Right lobe of liver (tissue), 6 donors: ENCODE data around the gene POLN. TPM values are rescaled to one million over a fixed set of nuclear protein-coding genes. Genes with fewer than 3 reads are reported as not detected.
A peak's percentile ranks its signal among the peaks of the same experiment; 100 is the strongest.

Source experiments
- ATAC-seq, 4 donors: fragments of 200-7000 bp; cut with Tn5 transposase; one replicate each; pipeline ENCODE4 v1.9.1; 2020; ENCODE audit warnings: mild to moderate bottlenecking in 4 of 4, moderate library complexity in 4 of 4
- DNase-seq, 3 donors: peaks; one replicate each; pipeline ENCODE4 v3.0.0-alpha.2; 2020
- H3K27ac ChIP-seq, 3 donors: fragments of 200-600 bp; one replicate each; pipeline ENCODE4 v1.8.0; 2022
- H3K27me3 ChIP-seq, 2 donors: fragments of 200-600 bp; one replicate each; pipeline ENCODE4 v1.8.0; 2022
- H3K36me3 ChIP-seq, 4 donors: fragments of 200-600 bp; sonication (generic) in 1 of 4; one replicate each; pipeline versions ENCODE4 v1.5.1 to v1.8.0; 2017 to 2022; ENCODE audit warnings: control low read depth in 1 of 4
- H3K4me1 ChIP-seq, 4 donors: fragments of 200-600 bp; sonication (generic) in 1 of 4; one replicate each; pipeline versions ENCODE4 v1.5.1 to v1.8.0; 2017 to 2022; ENCODE audit warnings: control low read depth in 1 of 4
- H3K4me3 ChIP-seq, 3 donors: fragments of 200-600 bp; one replicate each; pipeline ENCODE4 v1.8.0; 2022
- H3K9me3 ChIP-seq, 4 donors: fragments of 200-600 bp; sonication (generic) in 1 of 4; one replicate each; pipeline versions ENCODE4 v1.5.1 to v1.8.0; 2017 to 2022; ENCODE audit warnings: control low read depth in 1 of 4
- POLR2A ChIP-seq: fragments of 450-650 bp; IDR thresholded peaks from one replicate; pipeline ENCODE4 v1.6.1; 2017; ENCODE audit warnings: antibody characterized with exemption, mild to moderate bottlenecking
- WGBS: methylation state at CpG from one replicate; pipeline ENCODE4 v1.1.6; 2018; ENCODE audit warnings: low coverage, low lambda C conversion rate; ENCODE audit not compliant: insufficient coverage; ENCODE audit errors: missing lambda C conversion rate; 5-methylcytosine and 5-hydroxymethylcytosine counted together
- intact Hi-C, 2 donors: fragments of 100-400 bp; cut with DNase I; formaldehyde crosslinking; loops; one replicate each; pipeline versions ENCODE4 v1.11.2 to v1.14.1; 2022
- total RNA-seq, 6 experiments: library from RNA; depleted of rRNA in 2 of 6; stranded (reverse); fragments of >200 nt in 2 of 6; fragmentation: NEBNext Ultra II Directional in 3 of 6; extraction: Animal tissue kit (Norgen Biotek cat#: 25700) in 3 of 6; gene quantifications; one replicate each; pipeline versions ENCODE4 v1.1.0 to v1.2.4, GENCODE V29; 2016 to 2023
- TF ChIP-seq, protein P1 (sequence below), 4 donors: fragments of 200-600 bp in 3 of 4; fragments of 450-650 bp in 1 of 4; IDR thresholded peaks; one replicate each; pipeline versions ENCODE4 v1.5.1 to v1.8.0; 2016 to 2022; ENCODE audit warnings: antibody characterized with exemption in 4 of 4, mild to moderate bottlenecking in 2 of 4
- donor health status: DM: no; HTN: yes; CAD: no.
- donor health status: DM: no; HTN: no; CAD: no.
- donor health status: DM: no; HTN: no; CAD: no.
- donor health status: DM: no; HTN: yes; CAD: no.
- donor health status: DM: no; HTN: yes; CAD: no.

Gene POLN
- total RNA-seq, 6 experiments from 2014 or later = 0.87 to 2.5 (median 1.4) TPM

DNA sequence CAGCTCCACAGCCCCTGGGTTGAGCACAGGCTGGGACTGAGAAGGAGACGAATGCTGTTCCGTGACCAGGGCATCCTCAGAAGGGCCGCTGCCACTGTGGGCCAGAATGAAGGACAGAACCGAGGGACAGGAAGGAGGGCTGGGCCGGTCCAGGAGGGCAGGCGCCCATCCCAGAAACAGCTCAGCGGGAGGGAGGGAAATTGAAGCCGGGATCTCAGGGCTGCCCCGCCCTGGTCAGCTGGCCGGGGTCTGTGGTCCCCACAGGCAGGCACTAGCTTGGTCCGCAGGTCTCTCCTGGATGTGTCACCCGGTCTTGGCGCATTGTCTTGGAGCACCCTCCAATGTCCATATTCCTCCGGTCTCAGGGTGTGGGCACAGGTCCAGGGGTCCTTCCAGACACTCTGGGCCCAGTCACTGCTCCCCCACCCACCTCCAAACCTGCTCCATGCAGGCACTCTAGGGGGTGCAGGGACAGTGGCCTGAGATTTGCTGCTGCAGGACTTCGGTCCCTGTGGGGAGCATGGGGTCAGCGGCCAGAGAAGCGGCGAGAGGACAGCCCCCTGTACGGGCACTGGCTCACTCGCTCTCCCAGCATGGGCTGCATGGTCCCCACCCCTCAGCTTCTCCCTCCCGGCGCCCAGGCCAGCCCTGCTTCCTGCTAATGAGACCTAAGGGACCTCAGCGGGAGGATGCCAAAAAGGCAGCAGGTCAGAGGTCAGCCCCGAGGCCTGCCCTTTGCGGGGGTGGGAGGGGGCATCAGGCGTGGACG, 43.9 kb upstream of the POLN start:
- Histone ChIP-seq H3K4me1 (no peaks in the 10 kb centered on the region), H3K27me3 (no peaks in the 10 kb centered on the region), H3K36me3 (no peaks in the 10 kb centered on the region), H3K9me3 (no peaks in the 10 kb centered on the region), H3K27ac (no peak overlapping the region), H3K4me3 (no peak overlapping the region)
- DNase-seq (peak; percentile 16 to 44 (median 41)), ATAC-seq (no peak)
- 62% methylated on average over 6 of the region's 27 CpGs for WGBS
- intact Hi-C loops = no loop called here
- no peak for TF ChIP-seq POLR2A
- TF ChIP-seq, protein P1, sequence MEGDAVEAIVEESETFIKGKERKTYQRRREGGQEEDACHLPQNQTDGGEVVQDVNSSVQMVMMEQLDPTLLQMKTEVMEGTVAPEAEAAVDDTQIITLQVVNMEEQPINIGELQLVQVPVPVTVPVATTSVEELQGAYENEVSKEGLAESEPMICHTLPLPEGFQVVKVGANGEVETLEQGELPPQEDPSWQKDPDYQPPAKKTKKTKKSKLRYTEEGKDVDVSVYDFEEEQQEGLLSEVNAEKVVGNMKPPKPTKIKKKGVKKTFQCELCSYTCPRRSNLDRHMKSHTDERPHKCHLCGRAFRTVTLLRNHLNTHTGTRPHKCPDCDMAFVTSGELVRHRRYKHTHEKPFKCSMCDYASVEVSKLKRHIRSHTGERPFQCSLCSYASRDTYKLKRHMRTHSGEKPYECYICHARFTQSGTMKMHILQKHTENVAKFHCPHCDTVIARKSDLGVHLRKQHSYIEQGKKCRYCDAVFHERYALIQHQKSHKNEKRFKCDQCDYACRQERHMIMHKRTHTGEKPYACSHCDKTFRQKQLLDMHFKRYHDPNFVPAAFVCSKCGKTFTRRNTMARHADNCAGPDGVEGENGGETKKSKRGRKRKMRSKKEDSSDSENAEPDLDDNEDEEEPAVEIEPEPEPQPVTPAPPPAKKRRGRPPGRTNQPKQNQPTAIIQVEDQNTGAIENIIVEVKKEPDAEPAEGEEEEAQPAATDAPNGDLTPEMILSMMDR (IDR thresholded peaks at IDR 0.05) = no peak

DNA sequence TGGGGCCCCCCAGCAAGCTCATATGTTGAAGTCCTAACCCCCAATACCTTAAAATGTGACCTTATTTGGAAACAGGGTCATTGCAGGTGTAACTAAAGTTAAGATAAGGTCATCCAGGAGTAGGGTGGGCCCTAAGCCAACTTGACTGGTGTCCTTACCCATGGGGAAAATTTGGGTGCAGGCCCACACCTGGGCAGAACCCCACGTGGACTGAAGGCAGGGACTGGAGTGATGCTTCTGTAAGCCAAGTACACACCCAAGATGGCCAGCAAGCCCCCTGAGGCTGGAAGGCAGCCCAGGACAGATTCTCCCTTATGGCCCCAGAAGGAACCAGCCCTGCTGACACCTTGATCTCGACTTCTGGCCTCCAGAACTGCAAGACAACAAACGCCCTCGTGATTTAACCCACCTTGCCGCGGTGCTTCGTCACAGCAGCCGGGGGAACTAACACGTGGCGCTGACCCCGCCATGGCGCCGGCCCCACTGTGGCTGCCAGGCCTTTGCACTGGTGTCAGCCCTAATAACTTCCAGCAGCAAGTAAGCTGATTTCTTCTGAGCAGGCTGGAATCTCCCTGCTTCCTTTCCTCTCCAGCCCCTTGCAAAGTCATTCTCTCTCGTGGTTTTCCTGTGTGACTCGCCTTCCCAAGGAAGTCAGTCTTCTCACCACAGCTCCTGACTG, 43.2 kb upstream of the POLN start:
- no peaks in the 10 kb centered on the region for H3K4me1 ChIP-seq
- ATAC-seq = no peak
- 63% methylated on average over 2 of the region's 15 CpGs for WGBS

DNA sequence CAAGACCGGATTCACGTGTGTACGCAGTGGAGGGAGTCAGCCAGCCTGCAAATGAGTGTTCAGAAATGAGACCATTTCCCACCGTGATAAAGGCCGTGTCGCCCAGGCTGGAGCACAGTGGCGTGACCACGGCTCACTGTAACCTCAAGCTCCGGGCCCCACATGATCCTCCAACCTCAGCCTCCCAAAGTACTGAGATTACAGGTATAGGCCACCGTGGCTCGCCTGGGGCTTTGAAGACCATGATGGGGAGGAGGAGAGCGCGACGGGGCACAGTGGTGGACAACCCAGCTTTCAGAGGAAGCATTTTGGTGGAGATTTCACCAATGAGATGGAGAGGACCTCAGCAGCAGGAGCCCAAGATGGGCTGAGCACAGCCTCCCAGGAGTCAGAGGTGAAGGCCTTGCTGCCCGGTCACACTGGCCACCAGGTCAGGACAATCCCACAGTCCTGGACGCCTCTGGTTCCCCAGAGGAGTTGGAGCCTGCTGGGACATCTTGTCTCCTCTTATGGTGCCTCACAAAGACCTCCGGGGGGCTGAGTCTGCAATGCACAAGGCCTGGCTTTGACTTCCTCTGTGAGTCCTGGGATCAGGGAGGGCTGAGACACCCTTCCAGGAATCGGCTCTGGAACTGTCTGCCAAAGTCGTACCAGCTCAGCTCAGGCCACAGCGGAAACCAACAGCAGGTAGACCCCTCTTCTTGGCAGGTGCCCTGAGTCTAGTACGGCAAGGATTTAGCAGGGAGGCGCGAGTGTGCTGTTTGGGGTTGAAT, 42.4 kb upstream of the POLN start:
- WGBS = 100% methylated on average over 6 of the region's 23 CpGs
- TF ChIP-seq, protein P1 (IDR thresholded peaks at IDR 0.05) = no peak
- no peak for TF ChIP-seq POLR2A
- ATAC-seq (no peak), DNase-seq (peak; percentile 3 to 39 (median 29))
- H3K36me3 ChIP-seq = no peaks in the 10 kb centered on the region
- no peaks in the 10 kb centered on the region for H3K27me3 ChIP-seq
- H3K4me1 ChIP-seq = no peaks in the 10 kb centered on the region
- intact Hi-C loops = no loop called here
- no peak overlapping the region for H3K4me3 ChIP-seq
- H3K9me3 ChIP-seq = no peaks in the 10 kb centered on the region
- H3K27ac ChIP-seq = no peak overlapping the region

More for the DNA sequence above, 43.2 kb upstream of the POLN start:
- Histone ChIP-seq H3K36me3 (no peaks in the 10 kb centered on the region), H3K9me3 (no peaks in the 10 kb centered on the region), H3K4me3 (no peak overlapping the region), H3K27me3 (no peaks in the 10 kb centered on the region), H3K27ac (no peak overlapping the region)
- peak; percentile 7 to 27 (median 21) for DNase-seq
- TF ChIP-seq, protein P1 (IDR thresholded peaks at IDR 0.05) = no peak
- TF ChIP-seq POLR2A = no peak
- intact Hi-C loops = no loop called here

DNA sequence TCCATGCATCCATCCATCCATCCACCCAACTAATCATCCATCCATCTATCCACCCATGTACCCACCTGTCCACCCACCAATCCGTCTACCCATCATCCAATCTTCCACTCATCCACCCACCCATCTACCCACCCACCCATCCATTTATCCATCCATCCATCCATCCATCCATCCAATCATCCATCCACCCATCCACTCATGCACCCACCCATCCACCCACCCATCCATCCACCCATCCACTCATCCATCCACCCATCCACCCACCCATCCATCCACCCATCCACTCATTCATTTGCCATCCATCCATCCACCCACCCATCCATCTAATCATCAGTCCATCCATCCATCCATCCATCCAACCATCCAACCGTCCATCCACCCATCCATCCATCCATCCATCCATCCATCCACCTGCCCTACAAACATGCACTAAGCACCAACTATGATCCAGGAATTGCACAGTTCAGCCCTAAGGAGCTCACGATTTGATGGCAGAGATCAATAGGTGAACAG, 41.3 kb upstream of the POLN start:
- no peak for TF ChIP-seq POLR2A
- TF ChIP-seq, protein P1 (IDR thresholded peaks at IDR 0.05) = no peak
- ATAC-seq = no peak
- Histone ChIP-seq H3K4me1 (no peaks in the 10 kb centered on the region), H3K27ac (no peak overlapping the region), H3K36me3 (no peaks in the 10 kb centered on the region), H3K4me3 (no peak overlapping the region), H3K27me3 (no peaks in the 10 kb centered on the region), H3K9me3 (no peaks in the 10 kb centered on the region)
- WGBS = 70% methylated on average over 3 of the region's 3 CpGs
- intact Hi-C loops = no loop called here
- DNase-seq = no peak
